ENCODE data around the gene DIP2B. TPM values are rescaled to one million over a fixed set of nuclear protein-coding genes. Genes with fewer than 3 reads are reported as not detected.
A peak's percentile ranks its signal among the peaks of the same experiment; 100 is the strongest.

The DIP2B gene
- total RNA-seq, 1 donor from 2014 or later, result 45.1 TPM

- Mint-ChIP-seq H3K36me3 (ENCODE audit: low read depth, unreplicated experiment) (peaks cover 37% of the 10 kb centered on the region), H3K27me3 (ENCODE audit: unreplicated experiment) (peaks cover 3% of the 10 kb centered on the region), H3K4me1 (ENCODE audit: unreplicated experiment) (no peaks in the 10 kb centered on the region), H3K4me3 (ENCODE audit: unreplicated experiment) (no peak overlapping the region), H3K9me3 (ENCODE audit: unreplicated experiment) (no peaks in the 10 kb centered on the region), H3K27ac (ENCODE audit: unreplicated experiment) (no peak overlapping the region)
- TF ChIP-seq, protein P1, sequence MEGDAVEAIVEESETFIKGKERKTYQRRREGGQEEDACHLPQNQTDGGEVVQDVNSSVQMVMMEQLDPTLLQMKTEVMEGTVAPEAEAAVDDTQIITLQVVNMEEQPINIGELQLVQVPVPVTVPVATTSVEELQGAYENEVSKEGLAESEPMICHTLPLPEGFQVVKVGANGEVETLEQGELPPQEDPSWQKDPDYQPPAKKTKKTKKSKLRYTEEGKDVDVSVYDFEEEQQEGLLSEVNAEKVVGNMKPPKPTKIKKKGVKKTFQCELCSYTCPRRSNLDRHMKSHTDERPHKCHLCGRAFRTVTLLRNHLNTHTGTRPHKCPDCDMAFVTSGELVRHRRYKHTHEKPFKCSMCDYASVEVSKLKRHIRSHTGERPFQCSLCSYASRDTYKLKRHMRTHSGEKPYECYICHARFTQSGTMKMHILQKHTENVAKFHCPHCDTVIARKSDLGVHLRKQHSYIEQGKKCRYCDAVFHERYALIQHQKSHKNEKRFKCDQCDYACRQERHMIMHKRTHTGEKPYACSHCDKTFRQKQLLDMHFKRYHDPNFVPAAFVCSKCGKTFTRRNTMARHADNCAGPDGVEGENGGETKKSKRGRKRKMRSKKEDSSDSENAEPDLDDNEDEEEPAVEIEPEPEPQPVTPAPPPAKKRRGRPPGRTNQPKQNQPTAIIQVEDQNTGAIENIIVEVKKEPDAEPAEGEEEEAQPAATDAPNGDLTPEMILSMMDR (IDR thresholded peaks at IDR 0.05; ENCODE audit: unreplicated experiment), result no peak
- DNase-seq (ENCODE audit: low spot score), result no peak
Measured at GRCh38 chr12:50707396-50707795, 202.6 kb downstream of the DIP2B start.

DNA sequence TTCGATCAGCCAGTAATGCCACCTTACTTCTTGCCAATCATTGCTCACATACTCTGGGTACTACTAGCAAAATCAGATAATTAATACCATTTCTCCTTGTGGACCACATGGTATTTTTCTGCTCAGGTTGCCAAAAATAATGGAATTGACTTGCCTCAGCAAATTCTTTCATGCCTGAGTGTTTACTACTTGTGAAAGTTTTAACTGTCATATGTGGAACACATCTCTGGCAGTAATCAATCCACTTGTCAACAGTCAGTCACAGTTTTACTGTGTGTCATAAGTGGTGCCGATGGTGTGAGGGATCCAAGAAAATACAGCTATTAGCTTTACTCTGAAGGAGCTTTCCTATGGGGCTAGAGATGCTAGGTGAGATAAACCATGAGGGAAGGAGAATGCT, 203.8 kb downstream of the DIP2B start:
- no peak for DNase-seq (ENCODE audit: low spot score)
- H3K4me1 Mint-ChIP-seq (ENCODE audit: unreplicated experiment), result no peaks in the 10 kb centered on the region
- peaks cover 3% of the 10 kb centered on the region for H3K27me3 Mint-ChIP-seq (ENCODE audit: unreplicated experiment)
- no peak overlapping the region for H3K4me3 Mint-ChIP-seq (ENCODE audit: unreplicated experiment)
- no peak overlapping the region for H3K27ac Mint-ChIP-seq (ENCODE audit: unreplicated experiment)
- H3K36me3 Mint-ChIP-seq (ENCODE audit: low read depth, unreplicated experiment), result peaks cover 37% of the 10 kb centered on the region
- H3K9me3 Mint-ChIP-seq (ENCODE audit: unreplicated experiment), result no peaks in the 10 kb centered on the region
- TF ChIP-seq, protein P1 (IDR thresholded peaks at IDR 0.05; ENCODE audit: unreplicated experiment), result no peak

DNA sequence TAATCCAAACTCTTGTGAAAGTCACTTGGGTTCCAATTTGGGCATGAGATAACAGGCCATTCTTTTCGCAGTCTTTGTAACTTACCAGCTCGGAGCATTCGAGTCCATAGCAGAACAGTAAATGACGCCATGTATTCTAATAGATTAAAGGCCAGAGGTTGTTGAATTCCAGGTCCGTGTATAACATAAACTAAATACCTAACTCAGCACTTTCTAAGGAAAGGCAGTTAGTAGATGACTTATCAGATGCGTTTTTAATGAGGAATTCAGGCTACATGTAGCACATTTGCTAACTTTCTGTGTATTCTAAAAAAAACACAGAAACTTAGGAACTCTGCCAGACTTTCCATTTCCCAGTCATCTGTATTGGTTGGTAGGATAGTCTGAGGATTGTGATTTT, 206.3 kb downstream of the DIP2B start:
- H3K27ac Mint-ChIP-seq (ENCODE audit: unreplicated experiment), result no peak overlapping the region
- no peak for DNase-seq (ENCODE audit: low spot score)
- H3K4me1 Mint-ChIP-seq (ENCODE audit: unreplicated experiment), result no peaks in the 10 kb centered on the region
- H3K9me3 Mint-ChIP-seq (ENCODE audit: unreplicated experiment), result no peaks in the 10 kb centered on the region
- peaks cover 3% of the 10 kb centered on the region for H3K27me3 Mint-ChIP-seq (ENCODE audit: unreplicated experiment)
- TF ChIP-seq, protein P1 (IDR thresholded peaks at IDR 0.05; ENCODE audit: unreplicated experiment), result no peak
- peaks cover 40% of the 10 kb centered on the region for H3K36me3 Mint-ChIP-seq (ENCODE audit: low read depth, unreplicated experiment)
- no peak overlapping the region for H3K4me3 Mint-ChIP-seq (ENCODE audit: unreplicated experiment)

DNA sequence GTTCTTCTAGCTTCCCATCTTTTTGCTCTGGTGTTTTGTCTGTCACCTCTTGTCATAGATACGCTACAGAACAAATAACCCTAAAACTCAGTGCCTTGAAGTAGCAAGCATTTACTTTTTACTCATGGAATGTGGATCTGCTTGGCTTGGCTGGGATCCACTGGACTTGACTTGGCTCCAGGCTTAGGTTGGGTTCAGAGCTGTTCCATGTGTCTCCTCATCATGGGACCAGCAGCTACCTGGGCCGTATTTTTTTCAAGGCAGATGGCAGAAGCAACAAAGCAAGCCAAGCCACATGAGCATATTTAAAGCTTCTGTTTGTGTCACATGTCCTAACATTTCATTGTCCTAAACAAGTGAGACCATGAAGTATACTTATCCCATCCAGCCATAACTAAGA, 210.4 kb downstream of the DIP2B start:
- H3K9me3 Mint-ChIP-seq (ENCODE audit: unreplicated experiment), result no peaks in the 10 kb centered on the region
- peaks cover 2% of the 10 kb centered on the region for H3K27me3 Mint-ChIP-seq (ENCODE audit: unreplicated experiment)
- DNase-seq (ENCODE audit: low spot score), result no peak
- no peak overlapping the region for H3K4me3 Mint-ChIP-seq (ENCODE audit: unreplicated experiment)
- TF ChIP-seq, protein P1 (IDR thresholded peaks at IDR 0.05; ENCODE audit: unreplicated experiment), result no peak
- H3K4me1 Mint-ChIP-seq (ENCODE audit: unreplicated experiment), result no peaks in the 10 kb centered on the region
- peaks cover 28% of the 10 kb centered on the region for H3K36me3 Mint-ChIP-seq (ENCODE audit: low read depth, unreplicated experiment)
- no peak overlapping the region for H3K27ac Mint-ChIP-seq (ENCODE audit: unreplicated experiment)

DNA sequence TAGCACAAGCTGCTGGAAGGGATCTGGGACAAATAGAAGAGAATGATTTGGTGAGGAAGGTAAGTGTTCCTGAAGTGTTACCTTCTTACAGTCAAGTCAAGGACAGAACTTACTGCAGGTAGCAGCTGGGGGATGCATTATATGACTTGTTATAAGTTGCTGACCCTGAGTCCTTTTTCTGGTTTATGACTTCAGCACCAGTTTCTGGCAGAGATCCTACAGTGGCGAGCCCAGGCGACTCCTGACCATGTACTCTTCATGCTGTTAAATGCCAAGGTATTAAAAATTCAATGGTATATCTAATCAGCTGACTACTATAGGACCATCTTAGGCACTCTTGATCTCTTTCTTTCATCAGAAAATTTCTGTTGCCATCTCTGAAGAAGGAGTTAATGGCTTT, 214.0 kb downstream of the DIP2B start:
- Mint-ChIP-seq H3K4me3 (ENCODE audit: unreplicated experiment) (no peak overlapping the region), H3K36me3 (ENCODE audit: low read depth, unreplicated experiment) (peaks cover 34% of the 10 kb centered on the region), H3K9me3 (ENCODE audit: unreplicated experiment) (no peaks in the 10 kb centered on the region), H3K27ac (ENCODE audit: unreplicated experiment) (peak overlapping the region; percentile 8), H3K27me3 (ENCODE audit: unreplicated experiment) (peaks cover 2% of the 10 kb centered on the region), H3K4me1 (ENCODE audit: unreplicated experiment) (no peaks in the 10 kb centered on the region)
- TF ChIP-seq, protein P1 (IDR thresholded peaks at IDR 0.05; ENCODE audit: unreplicated experiment), result no peak
- DNase-seq (ENCODE audit: low spot score), result no peak
